ENCODE data around the gene CATSPERD.

DNA sequence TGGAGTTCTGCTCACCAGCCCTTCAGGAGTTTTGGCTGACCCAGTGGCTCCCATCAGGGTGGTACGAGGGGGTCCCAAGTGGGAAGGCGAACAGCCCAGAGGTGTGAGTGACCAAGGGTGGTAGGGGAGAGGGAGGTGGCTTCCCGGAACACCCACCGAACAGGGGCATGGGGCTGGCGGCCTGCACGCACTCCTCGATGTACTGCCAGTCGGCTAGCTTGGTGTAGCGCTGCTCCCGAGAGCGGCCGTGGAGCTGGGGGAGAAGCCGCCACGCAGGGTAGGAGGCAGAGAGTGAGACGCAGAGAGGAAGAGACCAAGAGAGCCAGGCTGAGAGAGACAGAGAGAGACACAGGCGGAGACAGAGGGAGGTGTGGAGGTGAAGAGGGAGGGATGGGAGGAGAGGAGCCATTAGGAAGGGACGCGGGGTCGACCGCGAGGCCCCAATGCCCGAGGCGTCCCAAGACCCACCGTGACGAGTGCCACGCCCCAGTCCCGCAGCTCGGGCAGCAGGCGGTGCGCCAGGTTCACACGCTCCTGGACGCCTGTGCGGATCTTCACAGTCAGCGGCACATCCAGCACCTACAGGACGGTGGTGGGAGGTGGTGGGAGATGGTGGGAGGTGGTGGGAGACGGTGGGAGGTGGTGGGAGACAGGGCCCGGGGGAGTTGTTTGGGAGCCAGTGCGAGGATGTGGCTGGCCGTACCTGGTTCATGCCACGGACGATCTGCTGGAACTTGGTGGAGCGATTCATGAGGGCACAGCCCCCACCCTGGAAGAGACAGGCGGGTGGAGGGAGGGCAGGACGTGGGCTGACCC lies 66.4 kb downstream of the CATSPERD start:
- TF ChIP-seq, protein P1, sequence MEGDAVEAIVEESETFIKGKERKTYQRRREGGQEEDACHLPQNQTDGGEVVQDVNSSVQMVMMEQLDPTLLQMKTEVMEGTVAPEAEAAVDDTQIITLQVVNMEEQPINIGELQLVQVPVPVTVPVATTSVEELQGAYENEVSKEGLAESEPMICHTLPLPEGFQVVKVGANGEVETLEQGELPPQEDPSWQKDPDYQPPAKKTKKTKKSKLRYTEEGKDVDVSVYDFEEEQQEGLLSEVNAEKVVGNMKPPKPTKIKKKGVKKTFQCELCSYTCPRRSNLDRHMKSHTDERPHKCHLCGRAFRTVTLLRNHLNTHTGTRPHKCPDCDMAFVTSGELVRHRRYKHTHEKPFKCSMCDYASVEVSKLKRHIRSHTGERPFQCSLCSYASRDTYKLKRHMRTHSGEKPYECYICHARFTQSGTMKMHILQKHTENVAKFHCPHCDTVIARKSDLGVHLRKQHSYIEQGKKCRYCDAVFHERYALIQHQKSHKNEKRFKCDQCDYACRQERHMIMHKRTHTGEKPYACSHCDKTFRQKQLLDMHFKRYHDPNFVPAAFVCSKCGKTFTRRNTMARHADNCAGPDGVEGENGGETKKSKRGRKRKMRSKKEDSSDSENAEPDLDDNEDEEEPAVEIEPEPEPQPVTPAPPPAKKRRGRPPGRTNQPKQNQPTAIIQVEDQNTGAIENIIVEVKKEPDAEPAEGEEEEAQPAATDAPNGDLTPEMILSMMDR (IDR thresholded peaks at IDR 0.05; ENCODE audit: insufficient read depth, low read depth, low read length): no peak
- no peak for TF ChIP-seq EZH2 (IDR thresholded peaks at IDR 0.05; ENCODE audit: insufficient read depth, low read length)
